T1000 (cell line): ENCODE data around the gene SNAPC1.
"Not testable (repeated sequence)": the region's sequence is repeated elsewhere in the genome, so short reads cannot be mapped to it uniquely, and the experiment has no call there.

ENCODE experiments used
- DNase-seq: peaks from one replicate; lab custom pipeline; 2025; ENCODE audit warnings: mixed read lengths; lab: John Stamatoyannopoulos, UW

Gene SNAPC1

DNA sequence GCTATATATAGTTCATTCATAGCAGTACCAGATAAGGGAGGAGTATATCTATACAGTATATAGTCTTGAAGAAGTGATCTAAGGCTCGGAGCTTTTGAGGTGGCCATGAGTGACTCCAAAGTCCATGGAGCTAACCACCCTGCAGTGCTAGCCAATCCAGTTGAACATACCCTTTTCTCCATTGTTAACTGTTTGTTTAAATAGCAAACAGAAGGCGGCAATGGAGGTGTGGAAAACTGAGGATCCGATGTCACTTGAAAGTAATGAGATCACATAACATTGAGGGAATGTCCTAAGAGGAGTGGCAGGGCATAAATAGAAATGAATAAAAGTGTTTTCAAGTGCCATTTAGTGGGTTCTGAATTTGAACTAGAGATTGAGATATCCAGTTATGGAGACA is 12.4 kb upstream of the SNAPC1 start:
- no peak for DNase-seq

DNA sequence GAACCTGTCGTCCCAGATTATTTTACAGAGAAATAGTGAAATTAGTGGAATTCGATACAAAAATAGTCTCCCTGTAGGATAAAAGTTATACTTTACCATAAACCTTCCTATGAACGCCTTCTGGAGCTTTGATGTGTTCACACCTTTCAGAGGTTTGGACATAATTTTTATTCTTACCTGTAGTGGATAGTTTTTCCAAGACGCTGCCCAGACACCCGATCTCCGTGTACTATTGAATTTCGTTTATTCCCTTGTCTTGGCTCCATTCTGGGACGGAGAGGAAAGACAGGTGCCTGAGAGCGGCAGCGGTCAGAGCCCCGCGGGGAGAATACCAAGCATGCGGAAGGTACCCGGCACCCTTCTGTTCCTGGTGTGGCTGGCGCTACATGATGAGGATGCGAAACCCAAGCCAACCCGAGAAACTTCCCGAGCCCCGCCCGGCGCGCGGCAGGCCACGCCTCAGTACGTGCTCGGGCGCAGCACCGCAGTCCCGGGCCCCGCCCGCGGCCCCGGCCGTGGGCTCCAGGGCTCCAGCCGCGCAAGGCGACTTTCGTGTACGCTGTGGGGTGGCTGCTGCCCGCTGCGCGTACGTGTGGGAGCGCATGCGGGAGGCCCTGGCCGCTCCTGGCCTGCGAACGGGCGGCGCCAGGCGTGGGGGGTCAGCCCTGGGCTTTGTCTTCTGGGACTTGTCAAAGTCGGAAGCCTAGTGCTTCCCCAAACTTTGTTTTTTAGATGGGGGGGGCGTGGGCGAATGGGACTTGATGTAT is 11.3 kb upstream of the SNAPC1 start:
- no peak for DNase-seq

DNA sequence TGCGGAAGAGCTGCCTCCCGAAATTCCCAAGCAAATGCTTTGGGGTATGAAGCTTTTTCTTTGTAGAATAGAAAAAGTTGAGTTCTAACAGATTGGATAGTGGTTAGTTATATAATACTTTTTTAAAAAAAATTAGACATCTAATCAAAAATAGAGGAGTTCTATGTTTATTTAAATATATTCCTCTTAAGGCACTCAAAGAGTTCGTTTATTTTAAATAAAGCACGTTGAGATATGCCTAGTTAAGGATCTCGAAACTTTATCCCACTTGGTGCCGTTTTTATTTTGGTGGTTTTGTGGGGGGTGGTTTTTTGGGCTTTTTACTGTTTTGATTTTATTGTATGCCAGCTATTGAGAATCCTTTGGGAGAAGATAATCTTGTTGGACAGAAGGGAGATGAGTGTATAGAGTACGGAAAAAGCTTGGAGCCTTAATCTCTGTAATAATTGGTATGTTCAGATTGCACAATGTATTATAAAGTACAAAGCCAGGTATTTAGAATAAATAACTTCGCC is 10.7 kb upstream of the SNAPC1 start:
- DNase-seq: no peak

DNA sequence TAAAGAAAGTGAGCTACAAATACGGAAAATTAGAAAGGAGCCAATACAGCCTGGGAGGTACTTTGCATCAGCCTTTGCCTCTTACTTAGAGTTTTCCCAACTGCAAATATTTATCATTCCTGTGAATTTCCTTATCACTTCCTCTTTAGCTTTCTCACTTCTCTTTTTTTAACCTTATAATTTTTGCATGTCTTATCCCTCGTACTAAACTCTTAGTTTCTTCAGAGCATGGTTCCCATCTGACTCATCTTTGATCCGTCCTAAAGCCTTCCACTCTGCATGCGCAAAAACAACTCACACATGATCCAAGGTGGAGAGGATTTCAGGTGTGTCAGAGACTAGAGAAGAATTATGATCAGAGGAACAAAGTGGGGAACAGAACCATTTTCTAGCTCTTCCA is 9.6 kb upstream of the SNAPC1 start:
- DNase-seq: no peak

DNA sequence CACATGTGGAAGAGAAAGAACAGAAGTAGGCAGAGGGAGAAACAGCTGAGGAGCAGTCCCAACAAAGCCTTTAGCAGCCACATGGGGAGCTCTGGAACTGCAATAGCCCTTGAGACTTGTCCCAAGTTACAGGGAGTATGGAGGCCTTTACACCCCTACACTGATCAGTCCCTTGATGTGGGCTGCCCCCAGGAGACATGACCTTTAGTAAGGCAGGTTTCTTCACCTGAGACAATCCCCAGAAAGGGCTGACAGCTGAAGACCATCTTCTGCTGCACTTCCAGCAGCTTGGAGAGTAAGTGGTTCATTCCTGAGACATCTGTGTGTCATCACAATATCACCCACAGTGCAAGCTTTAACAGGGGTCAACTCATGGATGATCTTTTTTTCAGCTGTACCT is 8.6 kb upstream of the SNAPC1 start:
- no peak for DNase-seq

DNA sequence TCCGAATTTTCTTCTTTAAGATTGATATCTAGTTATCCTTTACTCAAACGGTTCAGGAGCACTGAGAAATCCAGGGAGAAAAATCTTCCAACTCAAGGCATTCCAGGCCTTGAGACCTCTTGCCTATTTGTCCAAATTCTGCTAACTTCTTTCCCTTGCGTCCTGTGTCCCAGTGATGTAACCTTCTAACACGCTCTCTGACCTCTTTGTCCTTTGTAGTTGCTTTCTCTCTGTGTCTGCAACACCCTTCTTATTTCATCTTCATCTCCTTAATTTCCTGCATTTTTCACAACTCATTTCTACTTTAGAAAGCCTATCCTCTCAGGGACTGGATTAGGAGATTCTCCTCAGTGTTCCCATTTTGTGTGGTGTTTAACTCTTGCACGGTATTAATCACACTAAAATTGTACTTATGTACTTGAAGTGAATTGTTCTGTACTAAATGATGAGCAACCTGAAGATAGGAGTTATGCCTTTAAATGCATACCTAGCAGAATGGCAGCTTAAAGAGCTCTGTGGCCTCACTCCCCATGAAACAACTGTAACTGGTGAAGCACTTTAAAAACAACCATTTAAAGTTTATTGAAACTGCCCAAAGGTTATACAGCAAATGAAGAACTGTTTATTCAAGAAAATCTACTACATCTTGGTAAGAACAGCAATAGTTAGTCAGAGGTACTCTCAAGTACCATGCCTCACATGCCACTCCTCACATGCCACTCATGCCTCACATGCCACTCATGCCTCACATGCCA is 7.4 kb upstream of the SNAPC1 start:
- no peak for DNase-seq

DNA sequence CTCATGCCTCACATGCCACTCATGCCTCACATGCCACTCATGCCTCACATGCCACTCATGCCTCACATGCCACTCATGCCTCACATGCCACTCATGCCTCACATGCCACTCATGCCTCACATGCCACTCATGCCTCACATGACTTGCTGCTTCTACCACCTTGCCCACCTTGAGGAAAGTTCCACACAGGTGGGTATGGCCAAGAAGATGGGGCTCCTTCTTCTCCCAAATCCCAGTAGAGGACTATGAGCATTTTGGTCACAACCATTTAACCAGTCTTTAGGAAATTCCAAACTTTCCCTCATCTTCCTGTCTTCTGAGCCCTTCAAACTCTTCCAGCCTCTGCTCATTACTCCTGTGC is 6.9 kb upstream of the SNAPC1 start:
- not testable (repeated sequence) for DNase-seq

DNA sequence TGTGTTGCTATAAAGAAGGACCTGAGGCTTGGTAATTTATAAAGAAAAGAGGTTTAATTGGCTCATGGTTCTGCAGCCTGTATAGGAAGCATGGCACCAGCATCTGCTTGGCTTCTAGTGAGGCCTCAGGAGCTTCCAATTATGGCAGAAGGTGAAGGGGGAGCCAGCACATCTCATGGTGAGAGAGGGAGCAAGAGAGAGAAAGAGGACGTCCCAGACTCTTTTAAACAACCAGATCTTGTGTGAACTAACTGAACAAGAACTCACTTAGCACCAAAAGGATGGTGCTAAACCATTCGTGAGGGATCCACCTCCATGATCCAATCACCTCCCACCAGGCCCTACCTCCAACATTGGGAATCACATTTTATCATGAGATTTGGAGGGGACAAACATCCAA is 6.1 kb upstream of the SNAPC1 start:
- no peak for DNase-seq

DNA sequence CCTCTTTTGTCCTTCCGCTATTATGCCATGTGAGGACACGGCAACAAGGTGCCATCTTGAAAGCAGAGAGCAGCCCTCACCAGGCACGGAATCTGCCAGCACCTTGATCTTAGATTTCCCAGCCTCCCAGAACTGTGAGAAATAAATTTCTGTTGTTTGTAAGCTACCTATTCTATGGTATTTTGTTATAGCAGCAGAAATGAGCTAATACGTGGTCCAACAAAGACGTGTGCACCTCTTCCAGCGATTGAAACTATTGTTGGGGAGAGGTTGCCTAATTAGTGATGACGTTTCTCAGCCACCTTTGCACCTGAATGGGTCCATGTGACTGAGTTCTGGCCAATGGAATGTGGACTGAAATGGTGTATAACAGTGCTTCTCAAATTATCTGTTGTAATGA is 2.3 kb upstream of the SNAPC1 start:
- DNase-seq: no peak

DNA sequence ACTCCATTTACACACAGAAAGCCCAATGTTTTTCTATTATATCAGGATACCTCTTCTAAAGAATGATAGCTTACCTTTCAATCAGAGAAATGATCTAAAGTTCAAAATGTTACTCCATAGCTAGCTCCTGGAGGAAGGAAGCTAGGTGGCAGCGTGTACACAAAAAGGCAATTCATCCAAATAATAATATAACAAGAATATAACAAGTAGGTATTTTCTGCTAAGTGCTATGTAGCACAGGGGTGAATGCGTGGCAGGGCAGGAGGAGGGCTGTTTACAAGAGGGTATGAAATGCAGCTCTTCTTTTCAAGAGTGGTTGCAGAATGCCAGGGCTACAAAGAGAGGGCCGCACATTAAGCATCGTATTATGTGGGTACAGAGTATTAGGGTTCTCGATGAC is 663 bp upstream of the SNAPC1 start:
- DNase-seq: no peak

DNA sequence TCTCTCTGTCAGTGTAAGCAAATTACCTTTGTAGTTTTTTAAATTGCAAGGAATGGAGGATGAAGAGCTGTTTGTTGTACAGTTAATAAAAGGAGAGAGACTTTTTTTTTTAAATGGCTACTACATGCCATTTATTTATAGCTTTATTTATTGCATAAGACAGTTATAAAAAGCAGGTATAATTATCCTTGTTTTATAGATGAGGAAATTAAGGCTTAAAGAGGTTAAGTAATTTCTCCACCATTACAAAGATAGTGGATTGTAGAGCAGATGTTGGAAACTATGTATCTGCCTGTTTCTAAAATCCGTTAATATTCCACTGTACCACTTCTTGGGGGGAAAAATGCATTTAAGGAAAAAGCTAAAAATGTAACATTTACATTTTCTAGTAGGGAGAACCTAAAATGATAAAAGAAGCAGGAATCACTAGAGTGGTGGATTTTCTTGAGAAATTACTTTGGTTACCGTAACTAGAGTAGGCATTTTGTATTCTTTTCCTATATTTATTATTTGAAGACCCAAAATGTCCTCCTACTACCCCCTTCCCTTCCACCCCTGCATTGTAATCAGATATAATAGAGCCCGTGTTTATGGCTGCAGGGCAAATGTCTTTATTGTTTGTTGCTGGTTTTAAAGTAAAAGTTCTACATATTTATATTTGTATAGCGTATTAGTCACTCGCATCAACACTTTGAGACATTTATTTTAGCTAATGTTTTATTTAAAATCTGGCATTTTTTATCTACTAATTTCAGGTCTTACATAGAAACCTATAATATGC is 2.3 kb downstream of the SNAPC1 start:
- DNase-seq: no peak

DNA sequence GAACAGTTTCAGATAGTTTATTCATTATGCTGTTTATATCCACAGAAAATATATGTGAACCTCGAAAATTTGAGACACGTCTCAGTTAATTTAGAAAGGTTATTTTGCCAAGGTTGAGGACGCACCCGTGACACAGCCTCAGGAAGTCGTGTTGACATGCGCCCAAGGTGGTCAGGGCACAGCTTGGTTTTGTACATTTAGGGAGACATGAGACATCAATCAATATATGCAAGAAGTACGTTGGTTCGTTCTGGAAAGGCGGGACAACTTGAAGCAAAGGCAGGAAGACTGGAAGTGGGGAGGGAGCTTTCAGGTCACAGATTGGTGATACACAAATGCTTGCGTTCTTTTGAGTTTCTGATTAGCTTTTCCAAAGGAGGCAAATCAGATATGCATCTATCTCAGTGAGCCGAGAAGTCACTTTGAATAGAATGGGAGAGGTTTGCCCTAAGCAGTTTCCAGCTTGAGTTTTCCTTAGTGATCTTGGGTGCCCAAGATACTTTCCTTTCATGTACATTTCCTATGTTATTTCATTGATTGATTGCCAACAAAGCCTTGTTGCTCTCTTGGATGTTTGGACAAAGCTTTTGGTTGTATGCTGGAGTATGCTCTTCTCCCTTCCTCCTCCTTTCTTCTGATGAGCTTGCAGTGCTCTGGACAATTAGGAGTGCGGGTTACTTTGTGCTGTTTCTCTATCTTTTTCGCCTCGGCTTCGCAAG is 3.2 kb downstream of the SNAPC1 start:
- DNase-seq: no peak

DNA sequence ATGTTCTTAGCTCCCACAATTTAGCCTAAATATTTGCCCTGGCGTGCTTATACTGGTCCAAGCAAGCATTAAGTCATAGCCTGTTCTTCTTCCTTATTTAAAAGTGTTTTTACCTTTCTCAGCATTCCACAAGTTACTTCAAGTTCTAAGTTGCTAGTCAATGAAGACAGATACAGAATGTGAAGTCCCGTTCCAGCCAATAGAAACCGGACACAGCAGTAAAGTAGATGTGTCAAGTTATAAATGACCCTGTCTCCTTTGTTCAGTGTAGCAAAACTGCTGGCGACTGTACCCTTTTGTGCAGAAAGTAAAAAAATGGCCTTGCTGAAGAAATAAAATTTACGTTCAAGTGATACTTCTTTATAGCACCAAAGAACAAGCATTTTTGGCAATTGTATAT is 3.9 kb downstream of the SNAPC1 start:
- no peak for DNase-seq

DNA sequence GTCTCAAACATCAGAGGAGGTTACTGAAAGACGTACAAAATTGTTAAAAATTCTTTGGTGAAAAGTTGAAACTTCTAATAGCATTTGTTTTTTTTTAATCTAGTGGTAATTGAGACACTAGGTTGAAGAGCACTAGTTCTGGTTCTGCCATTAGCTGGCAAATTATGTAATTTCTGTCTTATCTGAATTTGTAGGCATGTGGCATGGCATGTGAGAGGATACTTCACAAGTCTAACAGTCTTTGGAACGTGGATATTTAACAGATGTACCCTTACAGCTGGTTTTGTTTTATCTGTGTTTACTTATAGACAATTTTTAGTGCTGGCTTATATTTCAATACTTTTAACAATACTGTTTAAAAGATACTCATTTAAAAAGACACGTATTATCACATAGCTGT is 6.0 kb downstream of the SNAPC1 start:
- no peak for DNase-seq

DNA sequence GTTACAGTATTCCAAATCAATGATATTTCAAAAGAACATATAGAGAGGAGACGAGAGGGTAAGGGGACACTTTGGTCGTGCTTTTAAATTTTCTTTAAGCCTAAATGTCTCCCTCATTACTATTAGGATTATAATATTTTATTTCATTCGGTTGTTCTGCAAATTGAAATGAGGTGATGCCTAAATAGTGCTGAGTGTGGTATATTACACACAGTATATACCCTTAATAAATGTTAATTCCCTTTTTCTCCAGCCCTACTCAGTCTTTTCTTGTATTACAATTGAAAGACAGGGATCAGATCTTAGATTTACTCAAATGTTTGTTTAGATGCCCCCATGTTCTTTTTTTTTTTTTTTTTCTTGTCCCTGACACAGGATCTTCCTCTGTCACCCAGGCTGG is 7.7 kb downstream of the SNAPC1 start:
- DNase-seq: no peak

DNA sequence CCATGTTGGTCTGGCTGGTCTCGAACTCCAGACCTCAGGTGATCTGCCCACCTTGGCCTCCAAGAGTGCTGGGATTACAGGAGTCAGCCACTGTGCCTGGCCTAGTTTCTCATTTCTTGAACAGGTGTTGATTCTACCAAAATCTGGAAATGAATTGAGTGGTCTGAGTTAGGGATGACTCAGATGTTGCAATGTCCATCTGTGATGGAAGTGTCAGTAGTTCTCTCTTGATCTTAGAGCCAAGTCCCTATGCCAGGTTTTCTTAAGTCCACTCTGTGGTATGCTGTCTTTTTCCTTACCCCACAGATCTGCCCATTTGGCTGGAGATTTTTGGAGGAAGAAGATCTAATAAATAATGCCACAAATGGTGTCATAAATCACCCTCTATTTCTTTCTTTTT is 12.6 kb downstream of the SNAPC1 start:
- no peak for DNase-seq

DNA sequence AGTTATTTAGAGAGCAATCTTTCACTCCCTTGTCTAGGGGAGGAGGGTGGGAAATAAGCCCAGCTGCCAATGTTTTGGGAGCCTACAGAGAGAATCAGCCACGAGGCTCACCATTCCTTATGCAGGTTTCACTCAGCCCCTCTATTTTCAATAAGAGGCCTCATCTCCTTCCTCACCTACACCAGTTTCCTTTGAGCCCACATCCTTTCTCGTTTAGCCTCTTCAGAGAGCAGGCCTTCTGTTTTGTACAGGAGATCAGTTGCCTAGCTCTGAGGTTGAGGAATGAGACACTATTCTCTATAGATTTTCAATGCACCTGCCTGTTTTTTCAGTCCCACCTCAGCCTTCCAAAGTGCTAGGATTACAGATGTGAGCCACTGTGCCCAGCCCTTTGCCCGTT is 17.9 kb downstream of the SNAPC1 start:
- DNase-seq: no peak

DNA sequence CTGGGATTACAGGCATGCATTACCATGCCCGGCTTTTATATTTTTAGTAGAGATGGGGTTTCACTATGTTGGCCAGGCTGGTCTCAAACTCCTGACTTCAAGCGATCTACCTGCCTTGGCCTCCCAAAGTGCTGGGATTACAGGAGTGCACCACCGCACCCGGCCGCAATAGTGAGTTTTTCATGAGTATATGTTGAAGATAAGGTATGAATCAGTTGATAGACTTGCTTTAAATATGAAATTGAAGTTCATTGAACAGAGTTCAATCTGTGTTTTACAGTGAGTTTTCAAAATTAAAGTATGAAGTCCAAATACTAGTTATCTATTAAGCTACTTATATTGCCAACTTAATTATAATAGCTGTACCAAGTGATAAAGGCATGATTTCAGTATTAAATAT is 35.1 kb downstream of the SNAPC1 start:
- DNase-seq: no peak

DNA sequence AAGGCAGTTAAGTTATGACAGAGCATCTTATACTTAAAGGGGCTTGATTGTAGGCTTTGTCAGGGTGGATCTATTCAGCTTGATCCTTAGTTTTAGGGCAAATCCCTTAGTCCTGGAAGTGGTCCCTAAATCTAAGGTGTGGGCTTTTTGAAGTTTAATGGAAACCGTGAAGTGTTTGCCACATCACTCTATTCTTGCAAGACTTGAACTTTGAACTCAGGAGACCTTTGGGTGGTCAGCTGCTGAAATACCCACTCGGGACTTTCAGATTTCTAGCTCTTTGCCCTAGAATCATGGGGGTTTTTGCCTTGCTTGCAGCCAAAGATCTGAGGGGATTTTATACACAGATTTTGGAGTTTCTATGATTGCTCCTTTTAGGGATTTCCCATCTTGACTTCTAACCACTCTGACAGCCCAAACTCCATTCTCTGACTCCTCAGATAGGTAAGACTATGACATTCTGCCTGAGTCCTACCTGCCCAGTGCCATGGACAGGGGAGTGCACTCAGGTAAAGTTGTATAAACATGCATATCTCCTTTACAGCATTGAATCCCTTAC is 39.9 kb downstream of the SNAPC1 start:
- DNase-seq: no peak

DNA sequence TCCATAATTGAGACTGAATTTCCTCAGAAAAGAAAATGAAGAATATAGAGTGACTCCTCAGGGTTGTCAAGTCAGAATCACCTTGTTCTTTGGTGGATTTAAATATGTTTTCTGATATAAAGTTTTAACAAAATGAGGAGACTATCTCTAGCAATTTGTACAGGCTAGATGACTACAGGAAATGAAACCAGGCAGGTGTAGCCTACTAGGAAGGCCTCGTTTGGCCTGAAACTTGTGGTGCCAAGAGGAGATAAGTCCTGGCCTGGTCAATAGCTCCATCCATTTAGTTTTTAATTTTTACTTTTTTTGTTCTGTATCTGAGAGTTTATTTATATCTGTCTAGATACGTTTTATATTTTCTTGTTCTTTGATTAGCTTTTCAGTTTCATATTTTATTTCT is 41.5 kb downstream of the SNAPC1 start:
- no peak for DNase-seq

DNA sequence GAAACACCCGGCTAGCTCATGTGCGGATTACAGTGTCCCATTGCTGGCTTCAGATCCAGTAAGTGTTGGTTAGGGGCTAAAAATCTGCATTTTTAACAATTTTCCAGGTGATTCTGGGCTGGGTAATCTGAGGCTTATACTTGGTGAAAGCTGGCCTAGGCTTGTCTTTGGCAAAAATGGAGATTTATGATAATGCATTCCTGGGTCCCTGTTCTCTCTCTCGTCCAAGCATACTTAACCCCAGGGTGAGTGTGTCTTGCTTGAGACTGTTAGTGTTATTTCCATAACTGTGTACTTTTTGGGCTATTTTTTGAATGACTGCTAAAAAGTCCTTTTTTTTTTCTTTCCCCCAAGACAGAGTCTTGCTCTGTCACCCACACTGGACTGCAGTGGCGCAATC is 43.2 kb downstream of the SNAPC1 start:
- no peak for DNase-seq

DNA sequence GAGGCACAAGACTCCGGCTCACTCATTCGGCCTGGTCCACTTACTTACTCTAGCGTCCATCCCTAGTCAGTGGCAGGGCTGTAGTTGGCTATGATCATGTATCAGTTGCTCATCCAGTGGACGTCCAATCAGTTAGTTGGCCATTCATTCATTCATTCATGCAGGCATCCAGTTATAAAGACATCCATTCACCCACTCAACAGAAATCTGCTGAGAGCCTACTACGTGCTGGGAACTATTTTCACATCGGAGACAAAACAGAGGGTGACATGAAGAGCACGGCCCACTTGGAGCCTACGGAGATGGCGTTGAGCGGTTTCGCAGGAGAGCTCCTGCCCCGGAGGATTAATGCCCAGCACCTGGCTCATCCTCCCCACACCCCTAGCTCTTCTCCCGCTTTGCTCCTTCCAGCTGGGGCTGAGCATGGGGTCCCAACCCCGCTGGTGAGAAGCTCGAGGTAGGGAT is 49.7 kb downstream of the SNAPC1 start:
- no peak for DNase-seq
